Panc1 (cell line): ENCODE results near the gene CRABP1. TPM values are rescaled to one million over a fixed set of nuclear protein-coding genes. Genes with fewer than 3 reads are reported as not detected.

Experiments used
- ATAC-seq: fragments of 200-7000 bp; cut with Tn5 transposase; 2 replicates; pipeline ENCODE4 v1.9.1; 2020; ENCODE audit warnings: mild to moderate bottlenecking, moderate library complexity
- BruUV-seq: library from RNA; stranded (reverse); fragments of 400-500 nt; replicated peaks from 2 replicates; lab custom pipeline; 2021; lab: Mats Ljungman, UMichigan
- CTCF ChIA-PET: fragments of 300-600 bp; sonication (Branson Sonifier 250); formaldehyde crosslinking; loops from one replicate; lab custom pipeline; 2022; ENCODE audit warnings: antibody characterized with exemption; lab: Charles Lee
- POLR2A ChIA-PET: fragments of 300-600 bp; sonication (Branson Sonifier 250); formaldehyde crosslinking; loops from one replicate; lab custom pipeline; 2022; ENCODE audit warnings: antibody characterized with exemption; lab: Charles Lee
- DNase-seq: peaks from one replicate; pipeline ENCODE4 v3.0.0-alpha.2; 2010; ENCODE audit warnings: low read depth, low spot score
- H3K27ac ChIP-seq: 2 replicates; pipeline ENCODE4 v1.5.1; 2011; ENCODE audit warnings: mild to moderate bottlenecking, low read length, inconsistent platforms
- H3K27me3 ChIP-seq: fragments of 200-500 bp; sonication (Bioruptor generic); 2 replicates; pipeline ENCODE4 v1.6.0; 2014; ENCODE audit warnings: low read length, inconsistent platforms; ENCODE audit not compliant: control insufficient read depth, insufficient read depth
- H3K36me3 ChIP-seq: fragments of 200-500 bp; sonication (Bioruptor generic); 2 replicates; pipeline ENCODE4 v1.5.1; 2014; ENCODE audit warnings: inconsistent platforms, mild to moderate bottlenecking, low read length, moderate library complexity; ENCODE audit not compliant: control insufficient read depth, insufficient read depth
- H3K4me1 ChIP-seq: 2 replicates; pipeline ENCODE4 v1.5.1; 2011; ENCODE audit warnings: inconsistent platforms, mild to moderate bottlenecking, low read length, moderate library complexity; ENCODE audit not compliant: control insufficient read depth, insufficient read depth
- H3K4me3 ChIP-seq, 2 experiments: 2 replicates each; pipeline ENCODE4 v1.5.1; 2011 to 2012; ENCODE audit warnings: low read depth in 2 of 2, low read length in 2 of 2, mild to moderate bottlenecking in 2 of 2, inconsistent platforms in 1 of 2, moderate library complexity in 1 of 2
- H3K9me3 ChIP-seq: fragments of 200-500 bp; sonication (Bioruptor generic); 2 replicates; pipeline ENCODE4 v1.5.1; 2014; ENCODE audit warnings: low read depth, mild to moderate bottlenecking, inconsistent platforms, low read length, moderate library complexity; ENCODE audit not compliant: control insufficient read depth, insufficient read depth
- CTCF ChIP-seq: fragments of 450-650 bp; IDR thresholded peaks from 2 replicates; pipeline ENCODE4 v1.5.1; 2017; ENCODE audit warnings: mild to moderate bottlenecking
- POLR2AphosphoS5 ChIP-seq: IDR thresholded peaks from 2 replicates; pipeline ENCODE4 v1.6.1; 2012; ENCODE audit warnings: mild to moderate bottlenecking, low read depth, low read length, moderate library complexity
- REST ChIP-seq, 2 experiments: IDR thresholded peaks; 2 replicates each; pipeline ENCODE4 v1.6.1; 2011 to 2012; ENCODE audit warnings: low read depth in 2 of 2, control low read depth in 1 of 2, low read length in 1 of 2, mild to moderate bottlenecking in 1 of 2, moderate library complexity in 1 of 2; ENCODE audit not compliant: insufficient read depth in 1 of 2
- SIN3A ChIP-seq: IDR thresholded peaks from 2 replicates; pipeline ENCODE4 v1.6.1; 2012; ENCODE audit warnings: low read depth, mild to moderate bottlenecking, low read length, moderate library complexity, borderline replicate concordance; ENCODE audit not compliant: insufficient read depth
- TCF7L2 ChIP-seq: IDR thresholded peaks from 2 replicates; pipeline ENCODE4 v1.6.1; 2011; ENCODE audit warnings: mild to moderate bottlenecking, low read depth, low read length, inconsistent platforms
- in situ Hi-C: cut with HindIII; loops from 2 replicates; pipeline ENCODE4 v1.10.0; 2016; ENCODE audit warnings: low sequenced_read_pairs, low pct_unique_long_range_greater_than_20kb
- intact Hi-C: fragments of 100-400 bp; cut with micrococcal nuclease; formaldehyde crosslinking; loops from one replicate; pipeline ENCODE4 v1.10.0; 2022; ENCODE audit not compliant: unreplicated experiment
- total RNA-seq: library from RNA; stranded (reverse); gene quantifications from one replicate; pipeline ENCODE4 v1.2.1, GENCODE V29; 2021; ENCODE audit not compliant: unreplicated experiment

CRABP1 gene
- total RNA-seq, 1 experiment from 2014 or later = 6.7 TPM

- no peak for ATAC-seq
- in situ Hi-C loops = no loop called here
These were observed 54.9 kb downstream of the CRABP1 start for GRCh38 chr15:78394981-78395616.

GRCh38 chr15:78396186-78396814 is 56.1 kb downstream of the CRABP1 start:
- BruUV-seq = no TSS peak
- Histone ChIP-seq H3K4me3 (no peak overlapping the region), H3K27ac (no peak overlapping the region), H3K36me3 (no peaks in the 10 kb centered on the region), H3K4me1 (no peaks in the 10 kb centered on the region), H3K27me3 (no peaks in the 10 kb centered on the region), H3K9me3 (no peaks in the 10 kb centered on the region)
- no peak for DNase-seq
- CTCF ChIA-PET = no interaction called here
- intact Hi-C loops (no loop called here), in situ Hi-C loops (no loop called here)
- POLR2A ChIA-PET = interaction anchor here (0.6 kb wide), 1 partner anchor 97 kb away, joined by 4 read pairs; the partner anchor contains the start of gene SKIC8
- ATAC-seq = no peak
- TF ChIP-seq POLR2AphosphoS5 (no peak), SIN3A (no peak), CTCF (no peak), REST (IDR thresholded peaks at IDR 0.05; ENCODE audit: insufficient read depth in 1 of 2, low read depth in 2 of 2, low read length in 1 of 2) (no peak)

More at GRCh38 chr15:78394981-78395616, 54.9 kb downstream of the CRABP1 start:
- H3K4me1 ChIP-seq = no peaks in the 10 kb centered on the region
- H3K27me3 ChIP-seq = peaks cover 2% of the 10 kb centered on the region; the same call in 1 of the 2 replicates
- no peak overlapping the region for H3K27ac ChIP-seq
- no peak overlapping the region for H3K4me3 ChIP-seq
- H3K36me3 ChIP-seq = no peaks in the 10 kb centered on the region
- ChIA-PET CTCF (interaction anchor here (0.7 kb wide), 1 partner anchor 198 kb away, joined by 8 read pairs; no protein-coding TSS in a partner anchor), POLR2A (no interaction called here)
- TF ChIP-seq SIN3A = no peak
- no peak for TF ChIP-seq TCF7L2
- TF ChIP-seq CTCF = no peak
- TF ChIP-seq REST (IDR thresholded peaks at IDR 0.05; ENCODE audit: insufficient read depth in 1 of 2, low read depth in 2 of 2, low read length in 1 of 2) = no peak
- TF ChIP-seq POLR2AphosphoS5 = no peak
- intact Hi-C loops = no loop called here
- DNase-seq = no peak
- no peaks in the 10 kb centered on the region for H3K9me3 ChIP-seq
- no TSS peak for BruUV-seq
